Stimulated activated CD8-positive, alpha-beta memory T cell treated with anti-CD3 and anti-CD28 coated beads, Interleukin-12 subunit alpha, Interleukin-12 subunit beta, amount 100 ng/mL, for 24 hours (primary cell): Measurements from ENCODE around the gene ZNF865.

ENCODE experiments used
- DNase-seq: peaks from one replicate; pipeline ENCODE4 v3.0.0-alpha.2; 2020; ENCODE audit errors: extremely low read depth

The ZNF865 gene

GRCh38 chr19:55644842-55645511 lies 39.5 kb downstream of the ZNF865 start:
- no peak for DNase-seq

- DNase-seq, result no peak
Observed at GRCh38 chr19:55645512-55645881, 40.0 kb downstream of the ZNF865 start.

GRCh38 chr19:55646889-55647731 lies 41.7 kb downstream of the ZNF865 start:
- no peak for DNase-seq

- no peak for DNase-seq
Observed at GRCh38 chr19:55647732-55648584, 42.5 kb downstream of the ZNF865 start, which contains the start of gene CCDC106. Gene CCDC106 (plus strand): TSS chr19:55648212. CDS start chr19:55649047, 835 bp downstream.

- DNase-seq, result no peak
Observed at GRCh38 chr19:55648585-55649267, 43.3 kb downstream of the ZNF865 start.

- DNase-seq, result no peak
Observed at GRCh38 chr19:55649268-55650125, 44.0 kb downstream of the ZNF865 start.

GRCh38 chr19:55650126-55650557 lies 44.7 kb downstream of the ZNF865 start:
- DNase-seq, result no peak

- no peak for DNase-seq
Observed at GRCh38 chr19:55650602-55651230, 45.3 kb downstream of the ZNF865 start.

GRCh38 chr19:55651236-55651635 lies 45.8 kb downstream of the ZNF865 start:
- no peak for DNase-seq

- no peak for DNase-seq
Observed at GRCh38 chr19:55652311-55653128, 47.1 kb downstream of the ZNF865 start.

- DNase-seq, result peak; percentile 98
Observed at GRCh38 chr19:55653651-55654322, 48.3 kb downstream of the ZNF865 start.

- peak; percentile 99 for DNase-seq
Observed at GRCh38 chr19:55654323-55654867, 48.9 kb downstream of the ZNF865 start.

- peak; percentile 93 for DNase-seq
Observed at GRCh38 chr19:55654868-55655647, 49.6 kb downstream of the ZNF865 start, which contains the start of gene U2AF2. Gene U2AF2 (plus strand): TSS chr19:55655035. CDS start chr19:55655105, 70 bp downstream.

GRCh38 chr19:55655648-55656040 lies 50.2 kb downstream of the ZNF865 start:
- DNase-seq, result no peak

GRCh38 chr19:55656552-55656951 lies 51.1 kb downstream of the ZNF865 start:
- DNase-seq, result no peak

GRCh38 chr19:55656988-55657747 lies 51.7 kb downstream of the ZNF865 start:
- no peak for DNase-seq
